NCI-H2227 treated with DMSO at 0.1 percent for 48 hours (cell line): Measurements from ENCODE around the gene HRH1.
"Not testable (repeated sequence)": the region's sequence is repeated elsewhere in the genome, so short reads cannot be mapped to it uniquely, and the experiment has no call there.

Experiments
- DNase-seq: peaks from one replicate; lab custom pipeline; 2025; lab: John Stamatoyannopoulos, UW

HRH1 gene

DNA sequence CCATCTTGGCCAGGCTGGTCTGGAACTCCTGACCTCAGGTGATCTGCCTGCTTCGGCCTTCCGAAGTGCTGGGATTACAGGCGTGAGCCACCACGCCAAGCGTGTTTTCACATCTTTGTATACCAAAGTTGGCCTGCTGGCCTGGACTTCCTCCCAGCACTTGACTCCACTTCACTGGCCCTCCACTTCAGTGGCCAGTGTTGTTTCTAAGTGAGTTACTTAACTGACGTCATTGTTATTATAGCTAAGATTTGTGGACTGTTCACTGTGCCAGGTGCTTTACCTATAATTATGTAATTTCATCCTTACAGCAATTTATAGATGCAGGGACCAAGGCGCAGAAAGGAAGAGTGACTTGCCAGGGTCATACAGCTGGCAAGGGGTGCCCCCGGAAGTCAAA is 52.0 kb downstream of the HRH1 start:
- peak; percentile 23 for DNase-seq

DNA sequence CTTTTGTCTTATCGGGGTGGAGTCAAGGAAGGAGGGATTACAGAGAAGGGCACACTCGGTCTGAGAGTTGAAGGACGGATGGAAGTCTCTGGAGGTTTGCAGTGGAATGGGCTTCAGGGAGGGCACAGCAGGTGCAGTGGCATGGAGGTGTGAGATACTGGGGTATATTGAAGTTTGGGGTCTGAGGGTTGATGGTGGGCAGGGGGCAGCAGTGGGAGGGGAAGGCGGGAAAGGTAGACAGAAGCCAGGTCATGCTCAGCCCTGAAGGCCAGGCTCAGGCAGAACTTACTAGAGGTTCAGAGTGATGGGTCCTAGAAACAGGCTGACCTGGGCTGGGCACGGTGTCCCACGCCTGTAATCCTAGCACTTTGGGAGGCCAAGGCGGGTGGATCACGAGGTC is 52.7 kb downstream of the HRH1 start:
- no peak for DNase-seq

DNA sequence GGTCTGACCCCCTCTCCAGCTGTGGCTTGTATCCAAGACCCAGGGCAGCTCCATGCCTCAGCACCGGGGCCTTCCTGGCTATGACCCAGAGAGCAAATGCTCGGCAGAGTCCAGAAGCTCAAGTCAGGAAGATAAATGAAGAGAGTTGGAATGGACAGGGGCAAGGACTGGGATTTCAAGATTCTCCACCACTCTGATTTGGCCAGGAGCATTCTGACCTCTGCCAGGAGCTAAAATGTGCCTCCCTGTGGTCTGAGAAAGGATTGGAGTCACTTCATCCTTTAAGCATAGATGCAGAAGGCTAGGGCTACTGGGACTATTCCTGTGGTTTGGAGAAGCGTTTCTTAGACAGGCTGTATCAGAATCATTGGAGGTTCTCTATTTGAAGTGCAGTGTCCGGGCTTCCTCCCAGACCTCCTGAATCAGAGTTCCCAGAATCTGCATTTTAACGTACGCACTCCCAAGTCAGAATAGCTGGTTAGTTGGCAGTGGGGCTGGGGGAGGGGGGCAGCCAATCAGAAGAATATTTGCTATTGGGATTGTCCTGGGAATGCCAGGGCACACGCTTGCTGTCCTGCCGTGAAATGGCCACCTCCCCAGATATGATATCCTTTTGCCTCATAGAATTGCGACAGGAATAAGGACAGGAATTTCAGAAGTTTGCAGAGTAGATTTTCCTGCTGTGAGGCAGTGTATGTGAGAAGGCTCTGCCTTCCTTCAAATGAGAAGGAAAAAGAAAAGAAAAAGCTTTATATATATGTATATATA is 57.4 kb downstream of the HRH1 start:
- DNase-seq, result no peak

DNA sequence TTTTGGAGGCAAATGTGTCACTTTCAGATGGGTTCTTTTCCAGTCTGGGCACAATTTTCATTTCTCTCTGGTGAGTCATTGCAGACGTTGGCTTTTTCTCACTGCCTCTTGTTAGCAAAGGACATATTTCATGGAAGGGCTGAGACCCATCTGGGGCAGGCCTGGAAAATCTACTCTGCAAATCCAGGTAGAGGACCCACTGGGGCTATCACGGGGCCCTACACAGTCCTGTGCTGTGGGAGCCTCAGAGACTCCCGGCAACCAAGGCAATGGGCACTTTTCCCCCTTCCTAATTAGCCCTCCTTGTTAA is 58.0 kb downstream of the HRH1 start:
- DNase-seq, result no peak

DNA sequence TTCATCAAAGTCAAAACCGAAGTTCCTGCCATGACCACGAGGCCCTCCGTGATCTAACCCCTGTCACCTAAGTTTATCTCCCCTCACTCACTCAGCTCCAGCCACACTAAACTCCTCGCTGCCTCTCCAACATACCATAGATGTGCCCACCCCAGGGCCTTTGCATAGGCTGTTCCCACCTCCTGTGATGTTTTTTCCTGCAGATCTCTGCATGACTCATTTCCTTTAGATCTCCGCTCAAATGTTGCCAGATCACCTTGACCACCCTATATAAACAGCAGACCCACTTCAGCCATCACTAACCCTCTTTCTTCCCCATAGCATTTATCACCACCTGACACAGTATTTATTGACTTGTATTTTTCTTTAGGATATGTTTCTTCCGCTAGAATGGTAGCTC is 58.5 kb downstream of the HRH1 start:
- DNase-seq, result no peak

DNA sequence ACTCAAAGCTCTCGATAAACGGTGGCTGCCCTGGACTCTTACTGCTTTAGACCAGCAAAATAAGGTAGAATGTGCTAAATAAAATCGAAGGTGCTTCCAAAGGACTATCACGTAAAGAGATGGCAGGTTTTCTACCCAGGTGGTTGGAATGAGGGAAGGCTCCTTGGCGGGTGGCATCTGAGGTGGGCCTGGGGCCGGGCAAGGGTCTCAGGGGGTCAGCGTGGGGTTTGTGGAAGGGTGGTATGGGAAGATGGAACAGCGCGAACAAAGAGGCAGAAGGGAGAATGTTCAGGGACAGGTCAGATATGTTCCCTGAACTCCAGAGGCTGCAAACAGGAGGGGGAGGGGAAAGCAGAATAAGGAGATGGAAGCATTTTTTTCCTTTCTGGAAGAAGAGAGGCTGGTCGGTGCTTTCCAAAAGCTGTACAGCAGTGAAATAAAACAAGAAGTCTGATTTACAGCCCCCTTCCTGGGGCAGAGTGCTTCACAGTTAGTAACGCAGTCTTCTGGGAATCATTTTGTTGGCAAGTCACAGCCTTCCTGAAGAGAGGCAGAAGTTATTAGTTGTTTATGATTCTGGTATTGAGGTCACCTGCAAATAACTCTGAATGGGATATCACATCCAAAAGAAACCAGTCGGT is 59.6 kb downstream of the HRH1 start:
- no peak for DNase-seq

DNA sequence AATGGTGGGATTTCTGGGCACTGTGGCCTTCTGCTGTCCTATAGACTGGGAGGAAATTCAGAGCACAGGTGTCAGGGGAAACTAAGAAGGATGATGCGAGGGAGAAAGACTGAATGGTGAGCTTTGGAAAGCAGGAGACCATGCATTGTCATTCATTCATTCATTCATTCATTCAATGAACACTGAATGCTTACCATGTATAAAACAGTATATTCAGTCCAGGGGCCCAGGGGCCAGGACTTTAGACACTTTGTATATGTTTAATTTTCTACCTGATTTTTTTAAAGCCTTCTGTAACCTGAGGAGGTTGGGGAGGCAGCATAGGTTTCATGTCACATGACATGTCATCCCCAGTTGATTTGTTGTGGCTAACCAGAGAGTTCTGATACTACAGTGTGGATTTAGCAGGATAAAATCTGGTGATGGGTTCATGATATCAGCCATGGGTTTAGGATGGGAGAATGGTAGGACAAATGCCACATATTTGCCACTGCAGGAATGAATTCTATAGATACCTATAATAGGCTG is 60.2 kb downstream of the HRH1 start:
- no peak for DNase-seq

DNA sequence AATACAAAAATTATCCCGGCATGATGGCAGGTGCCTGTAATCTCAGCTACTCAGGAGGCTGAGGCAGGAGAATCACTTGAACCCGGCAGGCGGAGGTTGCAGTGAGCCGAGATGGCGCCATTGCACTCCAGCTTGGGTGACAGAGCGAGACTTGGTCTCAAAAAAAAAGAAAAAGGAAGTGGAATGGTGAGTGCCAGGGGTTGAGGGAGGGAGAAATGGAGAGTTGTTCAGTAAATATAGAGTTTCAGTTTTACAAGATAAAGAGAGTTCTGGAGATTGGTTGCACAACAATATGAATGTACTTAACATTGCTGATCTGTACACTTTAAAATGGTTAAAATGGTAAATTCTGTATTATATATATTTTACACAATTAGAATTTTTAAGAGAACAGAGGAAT is 63.1 kb downstream of the HRH1 start:
- not testable (repeated sequence) for DNase-seq

DNA sequence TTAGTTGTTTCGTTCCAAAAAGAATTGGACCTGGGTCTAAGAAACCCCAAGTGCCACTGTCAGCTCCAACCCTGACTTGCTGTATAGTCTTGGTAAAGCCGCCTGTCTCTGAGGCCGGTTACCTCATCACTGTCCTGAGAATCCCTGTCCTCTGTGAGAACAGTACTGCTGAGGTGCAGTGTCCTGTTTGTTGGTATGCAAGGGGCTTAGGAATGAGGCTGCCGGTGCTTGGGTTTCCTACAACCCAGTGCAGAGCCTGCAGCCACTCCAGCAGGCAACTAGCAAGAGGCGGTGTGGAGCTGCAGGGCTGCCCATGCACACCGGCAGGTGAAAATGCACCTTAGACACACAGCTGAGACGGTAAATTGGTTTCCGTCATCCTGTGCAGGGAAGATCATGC is 65.9 kb downstream of the HRH1 start:
- DNase-seq, result no peak

DNA sequence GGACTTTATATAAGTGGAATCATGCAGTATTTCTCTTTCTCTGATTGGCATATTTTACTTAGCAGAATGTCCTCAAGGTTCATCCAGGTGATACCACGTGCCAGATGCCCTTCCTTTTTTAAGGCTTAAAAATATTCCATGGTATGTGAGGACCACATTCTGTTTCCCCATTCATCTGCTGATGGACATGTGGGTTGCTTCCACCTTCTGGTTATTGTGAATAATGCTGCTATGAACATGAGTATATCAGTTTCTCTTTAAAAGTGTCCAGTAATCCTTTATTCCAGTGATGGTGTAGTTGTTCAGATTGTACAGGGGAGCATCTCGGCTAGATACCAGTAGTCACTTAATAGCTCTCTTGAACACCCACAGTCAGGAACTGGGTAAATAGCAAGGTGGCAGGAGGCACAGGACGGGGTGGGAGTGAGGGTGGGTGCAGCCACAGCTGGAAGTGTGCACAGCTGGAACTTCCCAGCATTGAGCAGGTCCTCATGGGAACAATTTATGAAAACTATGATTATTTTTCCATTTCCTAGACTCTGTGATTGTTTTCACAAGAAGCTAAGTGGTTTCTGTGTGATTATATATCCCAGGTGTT is 67.6 kb downstream of the HRH1 start:
- DNase-seq, result no peak

DNA sequence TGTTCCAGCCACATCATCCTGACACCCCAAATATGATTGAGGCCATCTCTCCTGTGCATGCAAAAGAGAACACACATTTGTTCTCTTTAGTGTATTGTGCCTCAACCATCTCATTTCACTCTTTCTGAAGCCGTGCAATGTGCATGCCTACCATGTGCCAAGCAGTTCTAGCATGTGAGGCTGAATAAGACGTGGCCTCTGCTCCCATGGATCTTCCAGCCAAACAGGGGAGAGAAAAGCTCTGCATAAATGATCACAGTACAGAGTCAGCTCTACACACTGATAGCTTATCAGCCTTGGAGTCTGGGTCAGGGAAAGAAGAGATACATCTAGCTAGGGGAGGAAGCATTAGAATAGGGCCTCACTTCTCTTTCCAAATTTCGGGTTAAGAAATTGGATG is 69.7 kb downstream of the HRH1 start:
- DNase-seq, result no peak

DNA sequence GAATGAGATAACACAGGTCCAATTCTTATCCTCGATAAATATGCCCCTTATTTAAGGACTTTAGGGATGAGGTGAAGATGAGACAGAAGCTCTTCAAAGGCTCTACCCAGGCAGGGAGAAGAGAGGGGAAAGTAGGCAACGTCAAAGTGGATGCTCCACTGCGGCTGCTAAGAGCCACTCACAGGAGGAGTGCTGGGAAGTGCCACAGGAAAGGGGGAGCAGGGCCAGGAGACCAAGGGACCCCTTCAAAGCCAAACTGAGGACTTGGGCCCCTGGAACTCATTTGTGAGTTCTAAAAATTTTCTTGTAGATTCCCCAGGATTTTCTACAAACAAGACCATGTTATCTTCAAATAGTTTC is 70.6 kb downstream of the HRH1 start:
- DNase-seq, result no peak

DNA sequence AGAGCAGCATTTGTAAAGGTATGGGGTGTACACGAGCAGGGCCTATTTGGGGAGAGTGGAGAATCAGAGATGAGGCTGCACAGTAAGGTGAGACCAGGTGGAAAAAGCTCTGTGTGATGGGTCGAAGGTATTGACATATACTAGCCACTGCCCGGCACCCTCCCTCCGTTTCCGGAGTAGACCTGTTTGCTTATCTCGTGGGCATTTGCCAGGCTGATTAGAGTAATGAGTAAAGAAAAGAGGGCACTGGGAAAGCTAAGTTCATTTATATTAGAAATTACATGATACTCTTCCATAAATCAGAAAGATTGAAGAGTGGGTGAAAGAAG is 71.7 kb downstream of the HRH1 start:
- no peak for DNase-seq

DNA sequence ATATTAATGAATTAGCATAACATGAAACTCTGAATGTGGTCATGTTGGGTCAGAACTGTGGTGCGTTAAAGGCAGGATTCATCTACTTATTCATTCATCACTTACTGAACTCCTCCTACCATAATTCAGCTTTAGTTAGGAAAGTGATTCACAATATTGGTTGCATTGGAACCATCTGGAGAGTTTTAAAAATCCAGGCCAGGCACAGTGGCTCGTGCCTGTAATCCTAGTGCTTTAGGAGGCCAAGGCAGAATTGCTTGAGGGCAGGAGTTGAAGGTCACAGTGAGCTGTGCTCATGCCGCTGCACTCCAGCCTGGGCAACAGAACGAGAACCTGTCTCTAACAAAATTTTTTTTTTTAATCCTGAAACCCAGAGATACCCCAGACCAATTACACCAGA is 73.7 kb downstream of the HRH1 start:
- DNase-seq, result no peak

DNA sequence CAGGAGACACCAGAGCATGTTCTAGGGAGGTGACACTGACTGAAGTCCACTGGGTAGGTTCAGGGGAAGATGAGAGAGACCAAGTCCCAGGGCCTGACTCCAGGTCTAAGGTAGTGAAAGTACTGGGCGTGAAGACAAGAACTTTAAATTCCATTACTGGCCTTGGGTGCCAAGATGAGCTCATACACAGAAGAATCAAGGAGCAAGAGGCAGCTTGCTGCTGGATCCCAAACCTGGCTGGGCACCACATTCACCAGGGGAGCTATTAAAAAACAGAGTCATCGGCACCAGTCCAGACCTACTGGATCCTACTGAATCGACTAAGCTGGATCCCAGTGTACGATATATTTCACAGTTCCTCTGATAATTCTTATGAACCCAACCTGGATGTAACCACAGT is 75.8 kb downstream of the HRH1 start:
- no peak for DNase-seq

DNA sequence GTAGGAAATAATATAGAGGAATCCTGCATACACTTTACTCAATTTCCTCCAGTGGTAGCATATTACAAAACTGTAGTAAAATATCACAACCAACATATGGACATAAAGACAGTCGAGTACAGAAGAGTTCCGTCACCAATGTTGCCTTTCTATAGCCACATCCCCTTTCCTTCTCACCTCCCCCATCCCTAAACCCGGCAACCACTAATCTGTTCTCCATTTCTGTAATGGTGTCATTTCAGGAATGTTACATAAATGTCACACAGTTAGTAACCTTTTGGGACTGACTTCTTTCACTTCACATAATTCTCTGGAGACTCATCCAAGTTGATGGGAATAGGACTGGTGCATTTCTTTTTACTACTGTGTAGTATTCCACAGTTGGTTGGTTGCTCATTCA is 76.5 kb downstream of the HRH1 start:
- DNase-seq, result no peak

DNA sequence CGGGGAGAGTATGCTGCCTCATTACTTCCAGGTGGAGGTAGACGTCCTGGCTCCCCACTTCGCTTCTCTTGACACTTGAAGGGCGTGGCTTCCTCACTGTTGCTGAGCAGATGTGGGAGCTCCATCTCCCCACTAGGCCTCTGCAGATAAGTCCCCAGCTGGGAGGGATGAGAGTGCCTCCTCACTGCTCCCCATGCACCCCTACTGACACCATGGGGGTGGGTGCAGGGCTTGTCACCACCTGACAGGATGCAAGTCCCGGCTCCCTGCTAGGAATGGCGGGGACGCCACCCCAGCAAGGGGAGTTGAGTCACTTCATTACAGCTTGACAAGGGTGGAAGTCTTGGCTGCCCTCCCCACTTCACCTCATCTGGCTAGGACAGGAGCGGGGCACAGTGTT is 81.1 kb downstream of the HRH1 start:
- DNase-seq, result no peak

DNA sequence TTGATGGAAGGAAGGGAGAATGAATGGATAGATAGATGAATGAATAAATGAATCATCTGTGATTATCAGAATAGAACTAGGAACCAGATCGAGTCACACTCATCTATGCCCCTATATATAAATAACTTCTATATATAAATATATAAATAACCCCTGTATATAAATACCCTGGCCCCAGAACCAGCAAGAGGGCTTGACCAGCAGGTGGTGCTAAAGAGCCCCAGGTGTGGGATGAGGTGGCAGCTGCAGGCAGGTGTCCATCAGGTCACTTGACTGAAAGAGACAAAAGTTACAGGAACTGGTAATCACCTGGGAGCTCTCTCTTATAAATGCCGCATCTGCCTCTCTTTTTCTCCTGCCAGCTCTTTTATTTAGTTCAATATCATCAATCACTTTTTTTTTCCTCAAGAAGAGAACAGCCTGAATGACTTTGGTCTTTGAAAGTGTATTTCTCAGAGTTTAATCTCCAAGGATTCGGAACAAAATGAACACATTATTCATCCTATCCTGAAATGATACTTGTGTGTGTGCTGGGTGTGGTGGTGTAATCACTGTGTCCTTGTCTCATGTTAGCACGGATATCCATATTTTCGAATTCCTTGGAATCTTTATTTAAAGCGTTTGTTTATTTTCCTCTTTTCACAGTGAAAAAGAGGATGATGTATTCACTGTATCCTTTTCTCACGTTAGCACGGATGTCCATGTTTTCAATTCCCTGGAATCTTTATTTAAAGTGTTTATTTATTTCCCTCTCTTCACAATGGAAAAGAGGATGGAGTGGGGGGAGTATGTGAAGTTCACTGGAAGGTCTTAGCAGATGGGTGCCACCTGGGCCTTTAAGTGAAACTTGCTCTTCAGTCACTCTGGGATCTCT is 82.5 kb downstream of the HRH1 start:
- DNase-seq, result peak; percentile 4

DNA sequence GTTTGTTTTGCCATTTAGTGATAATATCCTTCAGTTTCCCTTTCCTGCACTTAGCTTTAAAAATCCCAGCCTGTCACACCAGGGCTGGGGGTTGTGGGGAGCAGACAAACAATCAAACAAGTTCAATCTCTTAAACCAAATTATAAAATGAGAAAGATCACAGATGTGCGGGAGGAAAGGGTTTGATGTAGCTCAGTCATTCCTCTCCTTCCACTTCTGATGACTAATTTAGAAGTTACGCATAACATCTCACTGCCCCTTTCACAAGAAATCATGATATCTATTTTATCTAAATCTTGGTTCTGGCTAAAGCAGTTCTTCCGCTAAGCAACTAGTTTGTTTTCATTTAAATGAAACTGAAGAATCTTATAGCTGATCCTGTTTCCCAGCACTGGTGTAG is 83.8 kb downstream of the HRH1 start:
- DNase-seq, result no peak

DNA sequence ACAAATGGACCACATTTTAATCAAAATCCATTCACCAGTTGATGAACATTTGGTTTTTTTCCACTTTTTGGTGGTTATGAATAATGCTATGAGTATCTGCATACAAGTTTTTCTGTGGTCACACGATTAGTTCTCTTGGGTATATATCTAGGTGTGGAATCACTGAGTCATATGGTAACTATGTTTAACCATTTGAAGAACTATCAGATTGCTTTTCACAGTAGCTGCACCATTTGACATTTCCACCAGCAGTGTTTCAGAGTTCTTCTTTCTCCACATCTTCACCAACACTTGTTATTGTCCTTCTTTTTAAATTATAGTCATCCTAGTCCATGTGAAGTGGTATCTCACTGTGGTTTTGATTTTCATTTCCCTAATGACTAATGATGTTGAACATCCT is 84.6 kb downstream of the HRH1 start:
- DNase-seq, result no peak

DNA sequence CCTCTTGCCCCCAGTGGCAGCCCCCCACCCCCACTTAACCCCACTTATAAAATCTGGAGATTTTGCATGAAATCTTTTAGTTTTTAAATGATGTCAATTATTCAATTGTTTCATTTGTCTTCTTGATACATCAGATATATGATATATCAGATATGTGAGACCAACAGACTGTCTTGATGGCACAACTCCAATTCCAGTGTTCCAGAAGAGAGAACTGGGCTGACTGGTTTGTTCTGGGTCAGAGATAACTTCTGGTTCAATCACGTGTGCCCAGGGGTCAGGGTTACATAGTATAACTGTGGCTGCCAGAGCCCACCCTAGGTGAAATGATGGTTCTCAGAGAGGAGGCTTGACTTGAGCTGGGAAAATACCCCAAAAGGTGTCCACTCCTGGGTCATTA is 85.5 kb downstream of the HRH1 start:
- no peak for DNase-seq

DNA sequence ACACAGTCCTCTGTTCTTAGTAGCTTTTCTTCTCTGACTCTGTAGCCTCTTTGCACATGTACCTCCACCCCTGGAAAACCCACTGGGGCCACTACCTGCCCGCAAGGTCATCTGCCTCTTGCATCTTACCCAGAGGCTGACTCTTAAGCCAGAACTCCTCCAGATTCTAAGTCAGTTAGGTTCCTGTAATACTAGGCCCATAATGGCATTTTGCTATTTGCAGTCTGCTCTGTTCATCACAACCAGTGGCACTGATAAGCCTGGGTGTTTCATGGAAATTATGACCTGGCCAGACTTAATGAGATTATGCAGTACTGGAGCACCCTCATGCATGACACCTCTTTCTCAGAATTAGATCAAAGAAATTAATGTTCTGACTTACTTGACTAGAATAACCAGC is 86.2 kb downstream of the HRH1 start:
- no peak for DNase-seq

DNA sequence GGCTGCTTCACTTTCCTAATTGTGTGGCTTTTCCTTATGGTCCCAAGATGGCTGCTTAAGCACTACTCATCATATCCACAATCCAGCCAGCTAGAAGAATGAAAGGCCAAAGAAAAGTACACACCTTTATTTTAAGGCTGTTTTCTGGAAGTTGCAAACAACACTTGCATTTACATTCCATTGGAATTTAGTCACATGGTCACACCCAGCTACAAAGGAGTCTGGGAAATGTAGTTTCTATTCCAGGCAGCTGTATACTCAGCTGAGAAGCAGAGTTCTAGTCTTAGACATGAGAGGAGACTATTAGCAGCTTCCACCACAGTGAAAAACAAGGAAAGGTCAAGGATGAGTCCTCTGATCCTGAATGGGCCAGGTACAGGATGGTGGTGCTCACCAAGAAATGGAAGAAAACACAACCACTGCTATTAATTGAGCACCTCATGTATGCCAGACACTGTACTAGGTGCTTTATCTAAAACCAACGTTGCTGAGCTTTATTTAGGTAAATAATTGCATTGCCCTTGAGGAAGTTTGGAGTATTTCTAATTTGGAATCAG is 89.9 kb downstream of the HRH1 start:
- DNase-seq, result no peak
